ENCODE results near the gene TTC34.
"Not testable (repeated sequence)": the region's sequence is repeated elsewhere in the genome, so short reads cannot be mapped to it uniquely, and the experiment has no call there.

The TTC34 gene

GRCh38 chr1:2687638-2688335 is 113.7 kb downstream of the TTC34 start:
- H3K9me3 ChIP-seq (ENCODE audit: insufficient read depth, low read length, severe bottlenecking); H3K27ac ChIP-seq (ENCODE audit: low read length); H3K4me3 ChIP-seq (ENCODE audit: low read depth in 1 of 2, low read length in 2 of 2); H3K4me2 ChIP-seq (ENCODE audit: insufficient read depth, low read length); H3K9ac ChIP-seq (ENCODE audit: low read depth, low read length); DNase-seq; H3K36me3 ChIP-seq (ENCODE audit: insufficient read depth, low read length); H3K79me2 ChIP-seq (ENCODE audit: insufficient read depth, low read length); H3K4me1 ChIP-seq (ENCODE audit: insufficient read depth, low read length); ATAC-seq (ENCODE audit: insufficient read depth, low read depth); H2AFZ ChIP-seq (ENCODE audit: low read depth, low read length); H3K27me3 ChIP-seq (ENCODE audit: insufficient read depth, low read length, poor library complexity): not testable (repeated sequence)
- peaks cover 11% of the 10 kb centered on the region for H4K20me1 ChIP-seq (ENCODE audit: insufficient read depth, low read length)

DNA sequence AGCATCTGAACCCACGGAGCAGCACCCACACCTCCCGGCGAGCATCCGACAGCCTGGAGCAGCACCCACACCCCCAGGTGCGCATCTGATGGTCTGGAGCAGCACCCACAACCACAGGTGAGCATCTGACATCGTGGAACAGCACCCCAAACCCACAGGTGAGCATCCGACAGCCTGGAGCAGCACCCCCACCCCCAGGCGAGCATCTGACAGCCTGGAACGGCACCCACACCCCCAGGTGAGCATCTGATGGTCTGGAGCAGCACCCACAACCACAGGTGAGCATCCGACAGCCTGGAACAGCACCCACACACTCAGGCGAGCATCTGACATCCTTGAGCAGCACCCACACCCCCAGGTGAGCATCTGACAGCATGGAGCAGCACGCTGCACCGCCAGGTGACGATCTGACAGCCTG is 114.3 kb downstream of the TTC34 start:
- not testable (repeated sequence) for H3K27me3 ChIP-seq (ENCODE audit: insufficient read depth, low read length, poor library complexity); H3K36me3 ChIP-seq (ENCODE audit: insufficient read depth, low read length); H3K9me3 ChIP-seq (ENCODE audit: insufficient read depth, low read length, severe bottlenecking); H3K4me1 ChIP-seq (ENCODE audit: insufficient read depth, low read length); H3K9ac ChIP-seq (ENCODE audit: low read depth, low read length); H3K4me3 ChIP-seq (ENCODE audit: low read depth in 1 of 2, low read length in 2 of 2); H3K4me2 ChIP-seq (ENCODE audit: insufficient read depth, low read length); DNase-seq; H3K79me2 ChIP-seq (ENCODE audit: insufficient read depth, low read length); ATAC-seq (ENCODE audit: insufficient read depth, low read depth); H3K27ac ChIP-seq (ENCODE audit: low read length); H2AFZ ChIP-seq (ENCODE audit: low read depth, low read length)
- peaks cover 11% of the 10 kb centered on the region for H4K20me1 ChIP-seq (ENCODE audit: insufficient read depth, low read length)

GRCh38 chr1:2686091-2686863 is 115.2 kb downstream of the TTC34 start:
- H3K27ac ChIP-seq (ENCODE audit: low read length); H3K4me3 ChIP-seq (ENCODE audit: low read depth in 1 of 2, low read length in 2 of 2); ATAC-seq (ENCODE audit: insufficient read depth, low read depth); H3K27me3 ChIP-seq (ENCODE audit: insufficient read depth, low read length, poor library complexity); DNase-seq; H3K9ac ChIP-seq (ENCODE audit: low read depth, low read length); H3K36me3 ChIP-seq (ENCODE audit: insufficient read depth, low read length); H3K4me2 ChIP-seq (ENCODE audit: insufficient read depth, low read length); H3K4me1 ChIP-seq (ENCODE audit: insufficient read depth, low read length); H3K9me3 ChIP-seq (ENCODE audit: insufficient read depth, low read length, severe bottlenecking); H2AFZ ChIP-seq (ENCODE audit: low read depth, low read length); H3K79me2 ChIP-seq (ENCODE audit: insufficient read depth, low read length): not testable (repeated sequence)
- H4K20me1 ChIP-seq (ENCODE audit: insufficient read depth, low read length): peaks cover 11% of the 10 kb centered on the region

DNA sequence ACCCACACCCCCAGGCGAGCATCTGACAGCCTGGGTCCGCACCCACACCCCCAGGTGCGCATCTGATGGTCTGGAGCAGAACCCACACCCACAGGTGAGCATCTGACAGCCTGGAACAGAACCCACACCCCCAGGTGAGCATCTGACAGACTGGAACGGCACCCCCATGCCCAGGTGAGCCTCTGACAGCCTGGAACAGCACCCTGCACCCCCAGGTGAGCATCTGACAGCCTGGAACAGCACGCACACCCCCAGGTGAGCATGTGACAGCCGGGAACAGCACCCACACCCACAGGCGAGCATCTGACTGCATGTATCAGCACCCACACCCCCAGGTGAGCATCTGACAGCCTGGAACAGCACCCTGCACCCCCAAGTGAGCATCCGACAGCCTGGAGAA is 115.8 kb downstream of the TTC34 start:
- H4K20me1 ChIP-seq (ENCODE audit: insufficient read depth, low read length): peaks cover 11% of the 10 kb centered on the region
- H3K4me1 ChIP-seq (ENCODE audit: insufficient read depth, low read length); H3K27me3 ChIP-seq (ENCODE audit: insufficient read depth, low read length, poor library complexity); ATAC-seq (ENCODE audit: insufficient read depth, low read depth); H3K4me3 ChIP-seq (ENCODE audit: low read depth in 1 of 2, low read length in 2 of 2); H3K4me2 ChIP-seq (ENCODE audit: insufficient read depth, low read length); DNase-seq; H3K9ac ChIP-seq (ENCODE audit: low read depth, low read length); H2AFZ ChIP-seq (ENCODE audit: low read depth, low read length); H3K79me2 ChIP-seq (ENCODE audit: insufficient read depth, low read length); H3K9me3 ChIP-seq (ENCODE audit: insufficient read depth, low read length, severe bottlenecking); H3K36me3 ChIP-seq (ENCODE audit: insufficient read depth, low read length); H3K27ac ChIP-seq (ENCODE audit: low read length): not testable (repeated sequence)

GRCh38 chr1:2684878-2685277 is 116.6 kb downstream of the TTC34 start:
- H3K9me3 ChIP-seq (ENCODE audit: insufficient read depth, low read length, severe bottlenecking); H3K4me3 ChIP-seq (ENCODE audit: low read depth in 1 of 2, low read length in 2 of 2); H2AFZ ChIP-seq (ENCODE audit: low read depth, low read length); H3K27me3 ChIP-seq (ENCODE audit: insufficient read depth, low read length, poor library complexity); H3K9ac ChIP-seq (ENCODE audit: low read depth, low read length); DNase-seq; ATAC-seq (ENCODE audit: insufficient read depth, low read depth); H3K4me2 ChIP-seq (ENCODE audit: insufficient read depth, low read length); H3K4me1 ChIP-seq (ENCODE audit: insufficient read depth, low read length); H3K27ac ChIP-seq (ENCODE audit: low read length); H3K36me3 ChIP-seq (ENCODE audit: insufficient read depth, low read length); H3K79me2 ChIP-seq (ENCODE audit: insufficient read depth, low read length): not testable (repeated sequence)
- peaks cover 11% of the 10 kb centered on the region for H4K20me1 ChIP-seq (ENCODE audit: insufficient read depth, low read length)

DNA sequence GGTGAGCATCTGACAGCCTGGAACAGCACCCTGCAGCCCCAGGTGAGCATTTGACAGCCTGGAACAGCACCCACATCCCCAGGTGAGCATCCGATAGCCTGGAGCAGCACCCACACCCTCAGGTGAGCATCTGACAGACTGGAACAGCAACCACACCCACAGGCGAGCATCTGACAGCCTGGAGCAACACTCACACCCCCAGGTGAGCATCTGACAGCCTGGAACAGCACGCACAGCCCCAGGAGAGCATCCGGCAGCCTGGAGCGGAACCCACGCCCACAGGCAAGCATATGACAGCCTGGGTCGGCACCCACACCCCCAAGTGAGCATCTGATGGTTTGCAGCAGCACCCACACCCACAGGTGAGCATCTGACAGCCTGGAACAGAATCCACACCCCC is 117.5 kb downstream of the TTC34 start:
- H2AFZ ChIP-seq (ENCODE audit: low read depth, low read length); H3K4me3 ChIP-seq (ENCODE audit: low read depth in 1 of 2, low read length in 2 of 2); H3K27ac ChIP-seq (ENCODE audit: low read length); H3K79me2 ChIP-seq (ENCODE audit: insufficient read depth, low read length); H3K27me3 ChIP-seq (ENCODE audit: insufficient read depth, low read length, poor library complexity); H3K4me1 ChIP-seq (ENCODE audit: insufficient read depth, low read length); H3K9me3 ChIP-seq (ENCODE audit: insufficient read depth, low read length, severe bottlenecking); ATAC-seq (ENCODE audit: insufficient read depth, low read depth); H3K36me3 ChIP-seq (ENCODE audit: insufficient read depth, low read length); H3K9ac ChIP-seq (ENCODE audit: low read depth, low read length); H3K4me2 ChIP-seq (ENCODE audit: insufficient read depth, low read length): not testable (repeated sequence)
- DNase-seq: peak; percentile 23
- H4K20me1 ChIP-seq (ENCODE audit: insufficient read depth, low read length): peaks cover 11% of the 10 kb centered on the region

DNA sequence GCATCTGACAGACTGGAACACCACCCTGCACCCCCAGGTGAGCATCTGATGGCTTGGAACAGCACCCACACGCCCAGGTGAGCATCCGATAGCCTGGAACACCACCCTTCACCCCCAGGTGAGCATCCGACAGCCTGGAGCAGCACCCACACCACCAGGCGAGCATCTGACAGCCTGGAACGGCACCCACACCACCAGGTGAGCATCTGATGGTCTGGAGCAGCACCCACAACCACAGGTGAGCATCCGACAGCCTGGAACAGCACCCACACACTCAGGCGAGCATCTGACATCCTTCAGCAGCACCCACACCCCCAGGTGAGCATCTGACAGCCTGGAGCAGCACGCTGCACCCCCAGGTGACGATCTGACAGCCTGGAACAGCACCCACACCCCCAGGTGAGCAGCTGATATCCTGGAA is 118.2 kb downstream of the TTC34 start:
- not testable (repeated sequence) for H3K9me3 ChIP-seq (ENCODE audit: insufficient read depth, low read length, severe bottlenecking); H3K4me3 ChIP-seq (ENCODE audit: low read depth in 1 of 2, low read length in 2 of 2); H3K4me1 ChIP-seq (ENCODE audit: insufficient read depth, low read length); H2AFZ ChIP-seq (ENCODE audit: low read depth, low read length); H3K27me3 ChIP-seq (ENCODE audit: insufficient read depth, low read length, poor library complexity); H3K36me3 ChIP-seq (ENCODE audit: insufficient read depth, low read length); H3K27ac ChIP-seq (ENCODE audit: low read length); H3K79me2 ChIP-seq (ENCODE audit: insufficient read depth, low read length); ATAC-seq (ENCODE audit: insufficient read depth, low read depth); H3K4me2 ChIP-seq (ENCODE audit: insufficient read depth, low read length); H3K9ac ChIP-seq (ENCODE audit: low read depth, low read length); DNase-seq
- peaks cover 11% of the 10 kb centered on the region for H4K20me1 ChIP-seq (ENCODE audit: insufficient read depth, low read length)

DNA sequence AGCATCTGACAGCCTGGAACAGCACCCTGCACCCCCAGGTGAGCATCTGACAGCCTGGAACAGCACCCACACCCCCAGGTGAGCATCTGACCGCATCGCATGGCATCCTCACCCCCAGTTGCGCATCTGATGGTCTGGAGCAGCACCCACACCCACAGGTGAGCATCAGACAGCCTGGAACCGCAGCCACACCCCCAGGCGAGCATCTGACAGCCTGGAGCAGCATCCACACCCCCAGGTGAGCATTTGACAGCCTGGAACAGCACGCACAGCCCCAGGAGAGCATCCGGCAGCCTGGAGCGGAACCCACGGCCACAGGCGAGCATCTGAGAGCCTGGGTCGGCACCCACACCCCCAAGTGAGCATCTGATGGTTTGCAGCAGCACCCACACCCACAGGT is 118.6 kb downstream of the TTC34 start:
- not testable (repeated sequence) for H3K9ac ChIP-seq (ENCODE audit: low read depth, low read length); H3K4me1 ChIP-seq (ENCODE audit: insufficient read depth, low read length); H3K79me2 ChIP-seq (ENCODE audit: insufficient read depth, low read length); H3K27me3 ChIP-seq (ENCODE audit: insufficient read depth, low read length, poor library complexity); H4K20me1 ChIP-seq (ENCODE audit: insufficient read depth, low read length); H3K4me2 ChIP-seq (ENCODE audit: insufficient read depth, low read length); DNase-seq; H3K9me3 ChIP-seq (ENCODE audit: insufficient read depth, low read length, severe bottlenecking); H3K27ac ChIP-seq (ENCODE audit: low read length); H2AFZ ChIP-seq (ENCODE audit: low read depth, low read length); H3K4me3 ChIP-seq (ENCODE audit: low read depth in 1 of 2, low read length in 2 of 2); H3K36me3 ChIP-seq (ENCODE audit: insufficient read depth, low read length); ATAC-seq (ENCODE audit: insufficient read depth, low read depth)

Data from DND-41 (cell line).